IPS-NIHi11 (cell line): Measurements from ENCODE around the gene CDC42EP2.

Experiments used
- DNase-seq: peaks from one replicate; pipeline ENCODE4 v3.0.0; 2012; ENCODE audit warnings: mixed read lengths, low spot score

Gene CDC42EP2

GRCh38 chr11:65356394-65356972, 41.8 kb downstream of the CDC42EP2 start:
- DNase-seq = no peak

GRCh38 chr11:65357856-65358356, 43.2 kb downstream of the CDC42EP2 start:
- DNase-seq = no peak

DNA sequence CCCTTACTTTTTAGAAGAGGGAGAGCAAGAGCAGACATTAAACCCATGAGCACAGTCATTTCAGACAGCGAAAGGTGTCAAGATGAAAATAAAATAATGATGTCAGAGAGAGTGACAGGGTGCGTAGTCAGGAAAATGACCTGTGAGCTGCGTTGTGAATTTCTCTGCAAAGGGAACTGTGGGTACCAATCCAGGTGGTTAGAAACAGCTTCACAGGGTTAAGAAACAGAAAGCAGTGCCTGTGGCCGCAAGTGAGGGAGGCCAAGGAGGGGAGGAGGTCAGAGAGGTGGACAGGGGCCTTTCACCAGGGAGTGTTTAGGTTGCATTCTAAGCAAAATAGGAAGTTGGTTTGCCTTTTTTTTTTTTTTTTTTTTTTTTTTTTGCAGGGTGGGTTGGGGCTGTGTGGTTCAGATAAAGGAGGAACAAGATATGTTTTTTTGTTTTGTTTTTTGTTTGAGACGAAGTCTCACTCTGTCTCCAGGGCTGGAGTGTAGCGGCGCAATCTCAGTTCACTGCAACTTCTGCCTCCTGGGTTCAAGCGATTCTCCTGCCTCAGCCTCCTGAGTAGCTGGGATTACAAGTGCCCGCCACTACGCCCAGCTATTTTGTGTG, 47.8 kb downstream of the CDC42EP2 start:
- DNase-seq = no peak

GRCh38 chr11:65362966-65363365, 48.3 kb downstream of the CDC42EP2 start:
- DNase-seq = no peak

GRCh38 chr11:65363770-65364169, 49.1 kb downstream of the CDC42EP2 start:
- no peak for DNase-seq

GRCh38 chr11:65366340-65366773, 51.7 kb downstream of the CDC42EP2 start:
- peak; percentile 87 for DNase-seq

DNA sequence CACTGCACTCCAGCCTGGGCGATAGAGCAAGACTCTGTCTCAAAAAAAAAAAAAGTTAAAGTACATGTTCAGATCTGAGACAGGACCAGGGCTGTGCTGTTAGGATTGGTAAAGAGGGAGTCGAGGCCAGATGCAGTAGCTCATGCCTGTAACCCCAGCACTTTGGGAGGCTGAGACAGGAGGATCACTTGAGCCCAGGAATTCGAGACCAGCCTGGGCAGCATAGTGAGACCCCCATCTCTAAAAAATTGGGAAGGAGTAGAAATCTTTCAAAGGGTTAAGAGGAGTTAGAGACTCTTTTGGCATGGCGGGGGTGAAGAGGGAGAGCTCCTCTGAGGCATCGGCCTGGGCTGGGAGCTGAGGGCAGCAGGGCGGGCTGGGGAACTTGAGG, 56.0 kb downstream of the CDC42EP2 start:
- DNase-seq = no peak
